Neural cell (in vitro differentiated cells): Measurements from ENCODE around the gene LRRC8C. TPM values are rescaled to one million over a fixed set of nuclear protein-coding genes. Genes with fewer than 3 reads are reported as not detected.

ENCODE experiments used
- H2AFZ ChIP-seq: fragments of 200-600, 300-800 bp; sonication (generic), shearing (Covaris generic); 2 replicates; pipeline ENCODE4 v1.6.0; 2014; ENCODE audit warnings: low read depth, mild to moderate bottlenecking, antibody characterized with exemption, low read length, moderate library complexity
- H3F3A ChIP-seq: fragments of 200-600 bp; shearing (Covaris generic); 2 replicates; pipeline ENCODE4 v1.6.1; 2016; ENCODE audit warnings: mild to moderate bottlenecking, moderate library complexity, mixed read lengths, antibody characterized with exemption, low read length; ENCODE audit not compliant: insufficient read depth, poor library complexity, severe bottlenecking
- H3K27ac ChIP-seq: fragments of 200-600, 300-800 bp; sonication (generic), shearing (Covaris generic); 2 replicates; pipeline ENCODE4 v1.5.1; 2014; ENCODE audit warnings: mild to moderate bottlenecking, low read length, moderate library complexity
- H3K27me3 ChIP-seq: fragments of 300-800, 200-600 bp; sonication (generic), shearing (Covaris generic); 2 replicates; pipeline ENCODE4 v1.6.0; 2014; ENCODE audit warnings: mild to moderate bottlenecking, low read depth, low read length, moderate library complexity; ENCODE audit not compliant: insufficient read depth
- H3K36me3 ChIP-seq: fragments of 300-800, 200-600 bp; sonication (generic), shearing (Covaris generic); 2 replicates; pipeline ENCODE4 v1.5.1; 2014; ENCODE audit warnings: mild to moderate bottlenecking, antibody characterized with exemption, low read length, moderate library complexity; ENCODE audit not compliant: insufficient read depth
- H3K4me2 ChIP-seq: fragments of 300-800, 200-600 bp; sonication (generic), shearing (Covaris generic); 2 replicates; pipeline ENCODE4 v1.6.0; 2014; ENCODE audit warnings: mild to moderate bottlenecking, low read length
- H3K4me3 ChIP-seq: fragments of 300-800, 200-600 bp; sonication (generic), shearing (Covaris generic); 2 replicates; pipeline ENCODE4 v1.5.1; 2014; ENCODE audit warnings: mild to moderate bottlenecking, low read length, moderate library complexity
- H3K79me2 ChIP-seq: fragments of 200-600 bp; shearing (Covaris generic); replicated peaks from 2 replicates; pipeline ENCODE4 v1.6.0; 2014; ENCODE audit warnings: mild to moderate bottlenecking, low read length, moderate library complexity; ENCODE audit not compliant: insufficient read depth
- H3K9ac ChIP-seq: fragments of 300-800, 200-600 bp; sonication (generic), shearing (Covaris generic); 2 replicates; pipeline ENCODE4 v1.6.1; 2016; ENCODE audit warnings: mild to moderate bottlenecking, low read length, mixed read lengths
- H3K9me2 ChIP-seq: fragments of 200-600 bp; shearing (Covaris generic); 2 replicates; pipeline ENCODE4 v1.6.1; 2016; ENCODE audit warnings: mild to moderate bottlenecking, low read length, mixed read lengths; ENCODE audit not compliant: insufficient read depth
- H3K9me3 ChIP-seq: fragments of 200-600, 300-800 bp; sonication (generic), shearing (Covaris generic); 2 replicates; pipeline ENCODE4 v1.6.1; 2016; ENCODE audit warnings: mild to moderate bottlenecking, mixed run types, low read length, moderate library complexity, mixed read lengths
- H4K20me1 ChIP-seq: fragments of 200-600 bp; shearing (Covaris generic); 2 replicates; pipeline ENCODE4 v1.6.1; 2016; ENCODE audit warnings: mild to moderate bottlenecking, mixed run types; ENCODE audit not compliant: insufficient read depth
- CTCF ChIP-seq: fragments of 450-650 bp; IDR thresholded peaks from 2 replicates; pipeline ENCODE4 v1.5.1; 2014; ENCODE audit warnings: antibody characterized with exemption, mild to moderate bottlenecking, moderate library complexity; ENCODE audit not compliant: poor library complexity, severe bottlenecking
- EP300 ChIP-seq: fragments of 450-650 bp; conservative IDR thresholded peaks from 2 replicates; pipeline ENCODE4 v1.6.1; 2014; ENCODE audit warnings: antibody characterized with exemption, mild to moderate bottlenecking, moderate library complexity; ENCODE audit not compliant: poor library complexity, severe bottlenecking
- EZH2 ChIP-seq: fragments of 200-600, 300-800 bp; shearing (Covaris generic), sonication (generic); IDR thresholded peaks from 2 replicates; pipeline ENCODE4 v1.6.1; 2014; ENCODE audit warnings: antibody characterized with exemption, low read length, borderline replicate concordance, mild to moderate bottlenecking; ENCODE audit not compliant: insufficient read depth, poor library complexity, severe bottlenecking
- MXI1 ChIP-seq: fragments of 450-650 bp; conservative IDR thresholded peaks from 2 replicates; pipeline ENCODE4 v1.6.1; 2014; ENCODE audit warnings: antibody characterized with exemption, mild to moderate bottlenecking; ENCODE audit not compliant: poor library complexity, severe bottlenecking
- POLR2AphosphoS5 ChIP-seq: IDR thresholded peaks from 2 replicates; pipeline ENCODE4 v1.6.1; 2012
- RAD21 ChIP-seq: fragments of 450-650 bp; conservative IDR thresholded peaks from 2 replicates; pipeline ENCODE4 v1.6.1; 2014; ENCODE audit warnings: antibody characterized with exemption, mild to moderate bottlenecking, moderate library complexity
- REST ChIP-seq: IDR thresholded peaks from 2 replicates; pipeline ENCODE4 v1.6.1; 2012; ENCODE audit warnings: borderline replicate concordance
- SMC3 ChIP-seq: fragments of 450-650 bp; conservative IDR thresholded peaks from 2 replicates; pipeline ENCODE4 v1.6.1; 2014; ENCODE audit warnings: antibody characterized with exemption, mild to moderate bottlenecking, moderate library complexity; ENCODE audit not compliant: poor library complexity
- TAF1 ChIP-seq: IDR thresholded peaks from 2 replicates; pipeline ENCODE4 v1.6.1; 2012; ENCODE audit warnings: low read depth
- polyA plus RNA-seq: library from polyadenylated mRNA; depleted of rRNA; stranded (reverse); fragments of >200 nt; gene quantifications from 2 replicates; pipeline ENCODE4 v1.2.3, GENCODE V29; 2014

The LRRC8C gene
- polyA plus RNA-seq, 1 donor from 2014 or later, result 0.78 TPM

- no peaks in the 10 kb centered on the region for H4K20me1 ChIP-seq
- no peaks in the 10 kb centered on the region for H3F3A ChIP-seq
- no peak overlapping the region for H3K9ac ChIP-seq
- H3K9me2 ChIP-seq, result no peaks in the 10 kb centered on the region
- no peak for TF ChIP-seq EP300
- no peak for TF ChIP-seq EZH2
- TF ChIP-seq TAF1, result no peak
- TF ChIP-seq SMC3, result no peak
- no peak for TF ChIP-seq RAD21
- TF ChIP-seq MXI1, result no peak
- H3K4me3 ChIP-seq, result no peak overlapping the region
- H3K79me2 ChIP-seq, result no peaks in the 10 kb centered on the region
- no peak overlapping the region for H3K27ac ChIP-seq
- H3K27me3 ChIP-seq, result no peaks in the 10 kb centered on the region
- H3K9me3 ChIP-seq, result no peaks in the 10 kb centered on the region
- no peak overlapping the region for H2AFZ ChIP-seq
- H3K36me3 ChIP-seq, result no peaks in the 10 kb centered on the region
- no peak overlapping the region for H3K4me2 ChIP-seq
These were observed 87.9 kb downstream of the LRRC8C start for GRCh38 chr1:89720839-89721238.

GRCh38 chr1:89721351-89721750 lies 88.4 kb downstream of the LRRC8C start:
- no peaks in the 10 kb centered on the region for H3K27me3 ChIP-seq
- no peaks in the 10 kb centered on the region for H3F3A ChIP-seq
- H3K4me2 ChIP-seq, result no peak overlapping the region
- no peak overlapping the region for H3K27ac ChIP-seq
- H2AFZ ChIP-seq, result no peak overlapping the region
- TF ChIP-seq EP300 (no peak), REST (no peak), SMC3 (no peak), EZH2 (no peak), POLR2AphosphoS5 (no peak), TAF1 (no peak), CTCF (no peak), MXI1 (no peak), RAD21 (no peak)
- no peaks in the 10 kb centered on the region for H3K9me3 ChIP-seq
- H4K20me1 ChIP-seq, result no peaks in the 10 kb centered on the region
- H3K9ac ChIP-seq, result no peak overlapping the region
- no peaks in the 10 kb centered on the region for H3K79me2 ChIP-seq
- no peaks in the 10 kb centered on the region for H3K9me2 ChIP-seq
- no peak overlapping the region for H3K4me3 ChIP-seq
- H3K36me3 ChIP-seq, result no peaks in the 10 kb centered on the region
